Endothelial cell of umbilical vein (primary cell): ENCODE results near the gene GFOD1. TPM values are rescaled to one million over a fixed set of nuclear protein-coding genes. Genes with fewer than 3 reads are reported as not detected.

Source experiments
- BruUV-seq: library from RNA; stranded (reverse); fragments of 400-500 nt; replicated peaks from 2 replicates; lab custom pipeline; 2021; lab: Mats Ljungman, UMichigan
- CTCF ChIA-PET: fragments of 300-600, 350-600 bp; sonication (Branson Sonifier 250); formaldehyde crosslinking; loops from one replicate; lab custom pipeline; 2021; ENCODE audit warnings: antibody characterized with exemption, inconsistent platforms; lab: Charles Lee
- POLR2A ChIA-PET: fragments of 300-600, 350-600 bp; sonication (Branson Sonifier 250); formaldehyde crosslinking; loops from one replicate; lab custom pipeline; 2021; ENCODE audit warnings: antibody characterized with exemption, inconsistent platforms; lab: Charles Lee
- DNase-seq: peaks from one replicate; pipeline ENCODE4 v3.0.0-alpha.2; 2011; ENCODE audit warnings: low read depth, low spot score
- FAIRE-seq: peaks from 2 replicates; lab custom pipeline; 2011; peaks lifted over from hg19 to GRCh38; lab: Jason Lieb, UNC
- H2AFZ ChIP-seq: 2 replicates; pipeline ENCODE4 v1.6.0; 2012; ENCODE audit warnings: low read depth, low read length, control low read depth, inconsistent platforms
- H3K27ac ChIP-seq: 2 replicates; pipeline ENCODE4 v1.5.1; 2011; ENCODE audit warnings: low read depth, mild to moderate bottlenecking, control low read depth, low read length, moderate library complexity; ENCODE audit not compliant: insufficient read depth
- H3K27me3 ChIP-seq, 2 experiments: 2 replicates each; pipeline versions ENCODE4 v1.6.0 to v1.6.1; 2011; ENCODE audit warnings: low read length in 2 of 2, mixed read lengths in 1 of 2; ENCODE audit not compliant: control insufficient read depth in 2 of 2, insufficient read depth in 2 of 2
- H3K36me3 ChIP-seq, 2 experiments: 2 replicates in 1 of 2; 3 replicates in 1 of 2; pipeline ENCODE4 v1.5.1; 2011; ENCODE audit warnings: low read length in 2 of 2, mild to moderate bottlenecking in 1 of 2, moderate library complexity in 1 of 2; ENCODE audit not compliant: control insufficient read depth in 2 of 2, insufficient read depth in 2 of 2; ENCODE audit errors: extremely low read depth in 1 of 2
- H3K4me1 ChIP-seq: 3 replicates; pipeline ENCODE4 v1.5.1; 2011; ENCODE audit warnings: mild to moderate bottlenecking, low read length; ENCODE audit not compliant: control insufficient read depth, insufficient read depth; ENCODE audit errors: extremely low read depth
- H3K4me2 ChIP-seq: 2 replicates; pipeline ENCODE4 v1.6.1; 2011; ENCODE audit warnings: low read length, control low read depth, mixed read lengths; ENCODE audit not compliant: insufficient read depth
- H3K4me3 ChIP-seq, 3 experiments: fragments of 200-600 bp in 1 of 3; sonication (generic), shearing (Covaris generic) in 1 of 3; replicated peaks in 1 of 3; 2 replicates each; pipeline ENCODE4 v1.5.1; 2011 to 2016; ENCODE audit warnings: control low read depth in 3 of 3, low read length in 3 of 3, mild to moderate bottlenecking in 2 of 3, inconsistent platforms in 1 of 3, low read depth in 1 of 3, moderate library complexity in 1 of 3; ENCODE audit not compliant: insufficient read depth in 1 of 3
- H3K79me2 ChIP-seq: 2 replicates; pipeline ENCODE4 v1.6.0; 2012; ENCODE audit warnings: low read length, inconsistent platforms; ENCODE audit not compliant: control insufficient read depth, insufficient read depth
- H3K9ac ChIP-seq: replicated peaks from 2 replicates; pipeline ENCODE3; 2011; ENCODE audit warnings: low read length, control low read depth; ENCODE audit not compliant: insufficient read depth; ENCODE audit errors: extremely low read depth
- H3K9me1 ChIP-seq: replicated peaks from 3 replicates; pipeline ENCODE4 v1.6.0; 2011; ENCODE audit warnings: mild to moderate bottlenecking, low read length; ENCODE audit not compliant: control insufficient read depth, insufficient read depth; ENCODE audit errors: extremely low read depth
- H3K9me3 ChIP-seq: replicated peaks from 2 replicates; pipeline ENCODE4 v1.5.1; 2012; ENCODE audit warnings: low read length, inconsistent platforms; ENCODE audit not compliant: control insufficient read depth, insufficient read depth
- H4K20me1 ChIP-seq: replicated peaks from 2 replicates; pipeline ENCODE3; 2011; ENCODE audit warnings: mild to moderate bottlenecking, low read length; ENCODE audit not compliant: control insufficient read depth, insufficient read depth; ENCODE audit errors: extremely low read depth
- EZH2 ChIP-seq: IDR thresholded peaks from 2 replicates; pipeline ENCODE4 v1.6.1; 2012; ENCODE audit warnings: borderline replicate concordance, low read depth, mild to moderate bottlenecking, moderate library complexity, low read length, inconsistent platforms; ENCODE audit not compliant: severe bottlenecking
- FOS ChIP-seq: IDR thresholded peaks from 2 replicates; pipeline ENCODE4 v1.6.1; 2011; ENCODE audit warnings: mild to moderate bottlenecking, low read length, moderate library complexity, borderline replicate concordance; ENCODE audit not compliant: insufficient read depth
- GATA2 ChIP-seq: IDR thresholded peaks from 2 replicates; pipeline ENCODE4 v1.7.0; 2011; ENCODE audit warnings: low read depth, mild to moderate bottlenecking, moderate library complexity, mixed read lengths, low read length; ENCODE audit not compliant: insufficient read length, insufficient read depth
- JUN ChIP-seq: IDR thresholded peaks from 2 replicates; pipeline ENCODE4 v1.6.1; 2011; ENCODE audit warnings: borderline replicate concordance, low read depth; ENCODE audit not compliant: insufficient read length, insufficient read depth
- MAX ChIP-seq: IDR thresholded peaks from 2 replicates; pipeline ENCODE4 v1.6.1; 2011; ENCODE audit not compliant: insufficient read depth, insufficient read length
- MYC ChIP-seq: IDR thresholded peaks from one replicate; pipeline ENCODE4 v1.6.1; 2011; ENCODE audit warnings: mild to moderate bottlenecking, low read depth, low read length
- POLR2A ChIP-seq: IDR thresholded peaks from 2 replicates; pipeline ENCODE4 v1.6.1; 2012; ENCODE audit warnings: low read depth, mild to moderate bottlenecking, control low read depth, low read length
- dilution Hi-C: fragments of 300-500 bp; cut with MboI; formaldehyde crosslinking; loops from one replicate; pipeline ENCODE4 v1.15.0; 2019; ENCODE audit warnings: low sequenced_read_pairs; ENCODE audit not compliant: extremely low pct_ligation_motif_present
- intact Hi-C: fragments of 100-400 bp; cut with micrococcal nuclease; formaldehyde crosslinking; loops from one replicate; pipeline ENCODE4 v1.10.0; 2022
- polyA plus RNA-seq, 4 experiments: library from polyadenylated mRNA; depleted of rRNA in 3 of 4; stranded (reverse) in 3 of 4; unstranded in 1 of 4; fragments of >200 nt; gene quantifications; 2 replicates each; pipeline versions ENCODE4 v1.2.1 to v1.2.3, GENCODE V29; 2011 to 2012; ENCODE audit warnings: missing spikeins in 1 of 4
- total RNA-seq: library from RNA; stranded (reverse); gene quantifications from 2 replicates; pipeline ENCODE4 v1.2.3, GENCODE V29; 2021

Gene GFOD1
- total and polyA plus RNA-seq, 2 donors (not counting 3 experiments of a cell fraction or from before 2014, with no cell fraction given) = 12.1 to 24.1 TPM

GRCh38 chr6:13412639-13413465 is 74.5 kb downstream of the GFOD1 start:
- H3K9me1 ChIP-seq = no peaks in the 10 kb centered on the region
- POLR2A ChIA-PET = no interaction called here
- H3K79me2 ChIP-seq = no peaks in the 10 kb centered on the region
- H3K4me2 ChIP-seq = no peak overlapping the region
- H3K27ac ChIP-seq = no peak overlapping the region
- no peak overlapping the region for H3K9ac ChIP-seq
- CTCF ChIA-PET = interaction anchor here (3.1 kb wide), 1 partner anchor 162 kb away, joined by 13 read pairs; the partner anchor contains the start of gene SIRT5
- dilution Hi-C loops = no loop called here
- BruUV-seq = no TSS peak
- DNase-seq (no peak), FAIRE-seq (no peak)
- no peaks in the 10 kb centered on the region for H3K4me1 ChIP-seq
- H3K27me3 ChIP-seq = no peaks in the 10 kb centered on the region
- H4K20me1 ChIP-seq = no peaks in the 10 kb centered on the region
- no peak overlapping the region for H3K4me3 ChIP-seq
- H2AFZ ChIP-seq = no peak overlapping the region
- intact Hi-C loops = no loop called here
- H3K36me3 ChIP-seq = no peaks in the 10 kb centered on the region
- TF ChIP-seq MYC (no peak), POLR2A (no peak), GATA2 (no peak), MAX (no peak), JUN (no peak), EZH2 (no peak), FOS (no peak)
- H3K9me3 ChIP-seq = no peaks in the 10 kb centered on the region
